GM19455 (cell line): Measurements from ENCODE around the gene HCFC1R1.

ENCODE experiments used
- ATAC-seq: cut with Tn5 transposase; IDR thresholded peaks from one replicate; pipeline ENCODE4 v1.9.1; 2021; ENCODE audit not compliant: unreplicated experiment

HCFC1R1 gene

DNA sequence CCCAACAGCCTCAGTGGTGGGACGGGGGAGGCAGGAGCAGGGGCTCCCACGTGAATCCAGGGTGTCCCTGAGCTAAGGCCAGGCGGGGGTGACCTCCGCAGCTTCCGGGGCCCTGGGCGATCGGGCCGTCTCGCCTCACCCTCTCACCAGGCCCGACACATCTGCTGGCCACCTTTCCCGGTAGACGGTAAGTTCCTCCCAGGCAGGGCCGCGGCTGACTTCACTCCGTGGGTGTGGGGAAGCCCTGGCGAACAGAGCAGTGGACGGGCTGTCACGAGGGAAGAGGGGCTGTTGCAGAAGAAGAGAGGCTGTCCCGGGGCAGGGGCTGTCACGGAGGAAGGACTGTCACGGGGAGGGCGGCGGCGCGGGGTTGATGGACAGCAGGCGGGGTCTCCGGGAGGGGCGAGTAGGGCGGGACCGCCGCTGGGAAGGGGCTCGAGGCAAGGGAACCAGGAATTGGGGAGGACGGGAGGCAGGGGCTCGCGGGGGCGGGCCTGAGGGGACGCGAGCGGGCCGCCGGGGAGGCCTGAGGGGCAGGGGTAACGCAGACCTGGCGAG is 44.0 kb downstream of the HCFC1R1 start:
- ATAC-seq, result no peak

GRCh38 chr16:2977440-2977839 is 46.3 kb downstream of the HCFC1R1 start:
- no peak for ATAC-seq

DNA sequence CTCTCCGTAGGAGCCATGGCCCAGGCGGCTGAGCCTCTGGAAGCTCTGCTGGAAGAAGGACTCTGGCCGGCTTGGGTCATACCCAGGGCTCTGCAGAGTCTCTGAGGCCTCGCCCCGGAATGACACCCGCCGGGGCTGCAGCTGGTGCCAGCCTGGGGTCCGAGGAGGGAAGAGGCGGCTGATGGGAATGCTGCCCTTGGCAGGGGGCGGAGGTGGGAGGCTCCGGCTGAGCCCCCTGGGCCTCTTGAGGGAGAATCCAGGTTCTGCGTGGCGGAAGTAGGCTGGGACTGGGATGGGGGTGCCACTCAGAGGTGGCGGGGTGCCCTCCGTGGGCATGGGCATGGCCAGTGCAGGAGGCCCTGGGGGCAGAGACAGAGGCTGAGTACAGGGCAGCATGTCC is 47.1 kb downstream of the HCFC1R1 start:
- no peak for ATAC-seq

- no peak for ATAC-seq
These were observed 47.5 kb downstream of the HCFC1R1 start for GRCh38 chr16:2976201-2976600.

- ATAC-seq, result no peak
These were observed 48.5 kb downstream of the HCFC1R1 start for GRCh38 chr16:2975161-2975795.

GRCh38 chr16:2974319-2975056 is 49.3 kb downstream of the HCFC1R1 start:
- ATAC-seq, result no peak

GRCh38 chr16:2973605-2974318 is 50.0 kb downstream of the HCFC1R1 start:
- ATAC-seq, result no peak

DNA sequence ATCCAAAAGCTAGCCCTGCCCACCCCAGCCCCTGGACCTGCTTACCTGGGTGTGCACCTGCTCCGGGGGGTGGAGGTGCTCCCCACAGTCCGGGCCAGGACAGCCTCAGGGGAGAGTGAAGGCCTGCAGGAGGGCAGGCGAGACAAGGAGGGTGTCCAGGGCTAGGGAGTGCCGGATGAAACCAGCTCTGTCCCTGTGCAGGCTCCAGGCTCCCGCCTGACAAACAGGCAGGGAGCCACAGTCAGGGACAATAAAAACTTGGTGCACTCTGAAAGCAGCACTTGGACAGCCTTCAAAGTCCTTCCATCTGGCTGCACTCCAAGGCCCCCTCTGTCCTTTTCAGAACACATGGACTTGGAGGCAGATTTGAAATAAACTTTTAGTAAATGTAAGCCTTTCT is 50.6 kb downstream of the HCFC1R1 start:
- ATAC-seq, result no peak
